Sigmoid colon (tissue), 7 donors: ENCODE results near the gene NOL3. TPM values are rescaled to one million over a fixed set of nuclear protein-coding genes. Genes with fewer than 3 reads are reported as not detected.

Experiments used
- DNase-seq: peaks from one replicate; pipeline ENCODE4 v3.0.0-alpha.2; 2019
- H3K27ac ChIP-seq, 4 donors: fragments of 200-600 bp; sonication (generic); one replicate each; pipeline ENCODE4 v1.5.1; 2016 to 2019; ENCODE audit warnings: mild to moderate bottlenecking in 1 of 4
- H3K27me3 ChIP-seq, 3 donors: fragments of 200-600 bp; sonication (generic); one replicate each; pipeline ENCODE4 v1.5.1; 2019; ENCODE audit warnings: mild to moderate bottlenecking in 1 of 3
- H3K36me3 ChIP-seq, 4 donors: fragments of 200-600 bp; sonication (generic); one replicate each; pipeline ENCODE4 v1.5.1; 2016 to 2019
- H3K4me1 ChIP-seq, 4 donors: fragments of 200-600 bp; sonication (generic); one replicate each; pipeline ENCODE4 v1.5.1; 2017 to 2019
- H3K4me3 ChIP-seq, 4 donors: fragments of 200-600 bp; sonication (generic); one replicate each; pipeline ENCODE4 v1.5.1; 2017 to 2019; ENCODE audit warnings: mild to moderate bottlenecking in 2 of 4, moderate library complexity in 1 of 4
- H3K9me3 ChIP-seq, 4 donors: fragments of 200-600 bp in 3 of 4; sonication (generic) in 3 of 4; one replicate each; pipeline versions ENCODE4 v1.5.1 to v1.6.1; 2013 to 2019
- CTCF ChIP-seq, 4 experiments: fragments of 450-650 bp in 3 of 4; fragments of 200-600 bp in 1 of 4; IDR thresholded peaks; one replicate each; pipeline ENCODE4 v1.5.1; 2016 to 2019; ENCODE audit warnings: antibody characterized with exemption in 4 of 4, mild to moderate bottlenecking in 3 of 4, moderate library complexity in 2 of 4
- EP300 ChIP-seq, 4 donors: sonication (generic); formaldehyde crosslinking; IDR thresholded peaks; one replicate each; pipeline ENCODE4 v1.6.1; 2017; ENCODE audit warnings: antibody characterized with exemption in 4 of 4
- POLR2A ChIP-seq, 2 donors: fragments of 450-650 bp; IDR thresholded peaks; one replicate each; pipeline ENCODE4 v1.6.1; 2016; ENCODE audit warnings: antibody characterized with exemption in 2 of 2, mild to moderate bottlenecking in 2 of 2, moderate library complexity in 2 of 2
- POLR2AphosphoS5 ChIP-seq, 4 donors: sonication (generic); formaldehyde crosslinking; IDR thresholded peaks; one replicate each; pipeline ENCODE4 v1.6.1; 2017; ENCODE audit warnings: antibody characterized with exemption in 4 of 4
- WGBS, 2 donors: extraction: QIAGEN DNeasy Blood & Tissue Kit; methylation state at CpG; one replicate each; pipeline ENCODE4 v1.1.7; 2013; 5-methylcytosine and 5-hydroxymethylcytosine counted together
- intact Hi-C: fragments of 100-400 bp; cut with DNase I; formaldehyde crosslinking; loops from one replicate; pipeline ENCODE4 v1.15.1; 2023
- polyA plus RNA-seq, 3 donors: library from polyadenylated mRNA; stranded (reverse); fragments of 200-250 nt; gene quantifications; one replicate each; pipeline ENCODE4 v1.2.3, GENCODE V29; 2013
- total RNA-seq, 4 donors: library from RNA; depleted of rRNA; stranded (reverse); fragments of >200 nt; gene quantifications; one replicate each; pipeline ENCODE4 v1.1.0, GENCODE V29; 2016
- donor health status: healthy with polysubstance abuse.
- donor health status: Bipolar disorder and iron deficiency.
- donor health status: healthy.

The NOL3 gene
- total and polyA plus RNA-seq, 7 donors, result 12.7 to 36.7 (median 23.9) TPM

- TF ChIP-seq CTCF (IDR thresholded peaks at IDR 0.05) (no peak), POLR2AphosphoS5 (IDR thresholded peaks at IDR 0.05) (no peak), EP300 (IDR thresholded peaks at IDR 0.05) (no peak), POLR2A (IDR thresholded peaks at IDR 0.05) (no peak)
- no peak overlapping the region for H3K27ac ChIP-seq
- H3K27me3 ChIP-seq, result peaks cover 0 to 31% (median 17%) of the 10 kb centered on the region in 3 donors
- 80 to 84% methylated on average over 7 of the region's 7 CpGs for WGBS, 2 donors
- H3K9me3 ChIP-seq, result no peaks in the 10 kb centered on the region
- H3K4me1 ChIP-seq, result peaks cover 0 to 50% (median 46%) of the 10 kb centered on the region in 4 donors
- peak; percentile 17 for DNase-seq
- no peaks in the 10 kb centered on the region for H3K36me3 ChIP-seq
- no peak overlapping the region for H3K4me3 ChIP-seq
- intact Hi-C loops, result loop anchor here (5.0 to 10.0 kb wide), 2 partner anchors 45 to 262 kb away; no protein-coding TSS in a partner anchor
Measured at GRCh38 chr16:67157106-67157748, 13.1 kb upstream of the NOL3 start.

- intact Hi-C loops, result loop anchor here (5.0 to 10.0 kb wide), 2 partner anchors 46 to 263 kb away; no protein-coding TSS in a partner anchor
- no peak for TF ChIP-seq POLR2A (IDR thresholded peaks at IDR 0.05)
- TF ChIP-seq POLR2AphosphoS5 (IDR thresholded peaks at IDR 0.05), result no peak
- TF ChIP-seq CTCF (IDR thresholded peaks at IDR 0.05), result no peak
- no peak for TF ChIP-seq EP300 (IDR thresholded peaks at IDR 0.05)
- Histone ChIP-seq H3K4me3 (no peak overlapping the region), H3K4me1 (peaks cover 0 to 57% (median 54%) of the 10 kb centered on the region in 4 donors), H3K27me3 (peaks cover 6 to 40% (median 25%) of the 10 kb centered on the region in 3 donors), H3K9me3 (no peaks in the 10 kb centered on the region), H3K36me3 (no peaks in the 10 kb centered on the region), H3K27ac (peak overlapping the region in 1 of 4 donors; percentile 79)
- 56 to 72% methylated on average over 7 of the region's 7 CpGs for WGBS, 2 donors
- no peak for DNase-seq
Measured at GRCh38 chr16:67157892-67158635, 12.3 kb upstream of the NOL3 start.

- H3K4me1 ChIP-seq, result peaks cover 0 to 66% (median 63%) of the 10 kb centered on the region in 4 donors
- 3 to 6% methylated on average over 34 of the region's 34 CpGs for WGBS, 2 donors
- H3K27me3 ChIP-seq, result peaks cover 13 to 48% (median 34%) of the 10 kb centered on the region in 3 donors
- TF ChIP-seq EP300 (IDR thresholded peaks at IDR 0.05) (no peak), POLR2A (IDR thresholded peaks at IDR 0.05) (no peak), POLR2AphosphoS5 (IDR thresholded peaks at IDR 0.05) (no peak), CTCF (IDR thresholded peaks at IDR 0.05) (no peak)
- intact Hi-C loops, result loop anchor here (5.0 to 10.0 kb wide), 2 partner anchors 47 to 264 kb away; no protein-coding TSS in a partner anchor
- H3K9me3 ChIP-seq, result no peaks in the 10 kb centered on the region
- H3K27ac ChIP-seq, result peak overlapping the region; percentile 77 to 79 (median 78)
- no peak for DNase-seq
- H3K4me3 ChIP-seq, result peak overlapping the region; percentile 68 to 92 (median 75)
- H3K36me3 ChIP-seq, result no peaks in the 10 kb centered on the region
Measured at GRCh38 chr16:67158637-67159600, 11.4 kb upstream of the NOL3 start.

GRCh38 chr16:67161595-67162058, 8.7 kb upstream of the NOL3 start:
- H3K4me1 ChIP-seq, result peaks cover 0 to 72% (median 71%) of the 10 kb centered on the region in 4 donors
- no peak for TF ChIP-seq EP300 (IDR thresholded peaks at IDR 0.05)
- intact Hi-C loops, result no loop called here
- H3K36me3 ChIP-seq, result no peaks in the 10 kb centered on the region
- H3K27ac ChIP-seq, result peak overlapping the region in 1 of 4 donors; percentile 79
- no peaks in the 10 kb centered on the region for H3K9me3 ChIP-seq
- H3K27me3 ChIP-seq, result peaks cover 34 to 58% (median 46%) of the 10 kb centered on the region in 3 donors
- WGBS, 2 donors, result 67 to 81% methylated on average over 25 of the region's 25 CpGs
- DNase-seq, result no peak
- H3K4me3 ChIP-seq, result peak overlapping the region in 2 of 4 donors; percentile 68 to 92
